ENCODE measurements around the gene NENF. TPM values are rescaled to one million over a fixed set of nuclear protein-coding genes. Genes with fewer than 3 reads are reported as not detected.

NENF gene
- total RNA-seq, 8 experiments from 2014 or later: 23.2 to 73.6 (median 33.0) TPM

DNA sequence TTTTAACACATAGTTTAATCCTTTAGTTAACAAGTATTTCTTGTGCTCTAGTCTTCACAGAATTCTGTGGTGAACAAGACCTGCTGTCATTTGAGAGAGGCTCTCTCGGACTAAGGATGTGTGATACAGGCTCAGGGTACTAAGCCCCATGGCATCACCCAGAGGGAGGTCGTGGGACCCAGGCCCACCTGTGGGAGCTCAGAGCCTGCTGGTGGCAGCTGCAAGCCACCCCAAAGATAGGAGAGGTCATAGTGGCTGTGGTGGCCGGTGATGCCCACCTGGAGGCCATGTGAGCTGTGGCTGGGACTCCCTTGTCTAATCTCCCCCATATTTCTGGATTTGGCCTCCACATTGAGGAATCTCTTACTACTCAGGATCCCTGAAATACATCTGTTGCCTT, 22.0 kb downstream of the NENF start:
- in situ Hi-C loops (cut with MboI; ENCODE audit: low pct_unique_long_range_greater_than_20kb in 2 of 9, low sequenced_read_pairs in 9 of 9, unreplicated experiment in 9 of 9): loop anchor here (10.0 to 25.0 kb wide), 6 partner anchors 370 to 767 kb away; partner anchors contain the start of gene NEK2 (in 1 of the 9)
- 0 to 100% (median 74%) methylated on average over 1 to 3 of the region's 3 CpGs; no CpG with 5 or more reads in 2 of the 10 experiments for WGBS, 10 experiments
- Histone ChIP-seq H3K4me3 (no peak overlapping the region), H3K27ac (no peak overlapping the region), H3K4me1 (replicated peaks in 1 of 2) (peaks cover 9 to 25% of the 10 kb centered on the region in 2 donors)
- no peak for ATAC-seq (replicated peaks in 6 of 8)

DNA sequence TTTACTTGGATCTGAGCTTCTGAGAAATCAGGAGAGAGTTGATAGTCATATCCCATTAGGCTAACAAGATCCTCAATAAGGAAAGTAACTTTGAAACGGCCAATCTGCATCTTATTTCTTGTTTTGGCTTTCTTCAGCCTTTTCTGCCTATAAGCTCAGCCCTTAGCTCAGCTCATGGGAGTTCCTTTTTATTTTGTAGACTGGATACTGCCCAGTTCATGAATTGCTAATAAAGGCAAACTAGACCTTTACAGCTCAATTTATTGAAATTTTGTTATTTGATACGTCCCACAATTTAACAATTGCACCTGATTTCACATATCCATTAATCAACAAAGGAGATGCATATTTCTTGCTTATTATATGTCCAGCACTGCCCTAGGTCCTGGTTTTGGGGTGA, 22.7 kb downstream of the NENF start:
- Histone ChIP-seq H3K27ac (no peak overlapping the region), H3K4me1 (replicated peaks in 1 of 2) (peaks cover 9 to 20% of the 10 kb centered on the region in 2 donors), H3K4me3 (no peak overlapping the region)
- in situ Hi-C loops (cut with MboI; ENCODE audit: low pct_unique_long_range_greater_than_20kb in 2 of 9, low sequenced_read_pairs in 9 of 9, unreplicated experiment in 9 of 9): loop anchor here (10.0 to 25.0 kb wide), 6 partner anchors 371 to 768 kb away; partner anchors contain the start of gene NEK2 (in 1 of the 9)
- 14 to 100% (median 87%) methylated on average over 1 to 2 of the region's 2 CpGs; no CpG with 5 or more reads in 2 of the 10 experiments for WGBS, 10 experiments
- ATAC-seq (replicated peaks in 6 of 8): peak in 3 of 8 experiments; percentile 14 to 55 (median 41)

DNA sequence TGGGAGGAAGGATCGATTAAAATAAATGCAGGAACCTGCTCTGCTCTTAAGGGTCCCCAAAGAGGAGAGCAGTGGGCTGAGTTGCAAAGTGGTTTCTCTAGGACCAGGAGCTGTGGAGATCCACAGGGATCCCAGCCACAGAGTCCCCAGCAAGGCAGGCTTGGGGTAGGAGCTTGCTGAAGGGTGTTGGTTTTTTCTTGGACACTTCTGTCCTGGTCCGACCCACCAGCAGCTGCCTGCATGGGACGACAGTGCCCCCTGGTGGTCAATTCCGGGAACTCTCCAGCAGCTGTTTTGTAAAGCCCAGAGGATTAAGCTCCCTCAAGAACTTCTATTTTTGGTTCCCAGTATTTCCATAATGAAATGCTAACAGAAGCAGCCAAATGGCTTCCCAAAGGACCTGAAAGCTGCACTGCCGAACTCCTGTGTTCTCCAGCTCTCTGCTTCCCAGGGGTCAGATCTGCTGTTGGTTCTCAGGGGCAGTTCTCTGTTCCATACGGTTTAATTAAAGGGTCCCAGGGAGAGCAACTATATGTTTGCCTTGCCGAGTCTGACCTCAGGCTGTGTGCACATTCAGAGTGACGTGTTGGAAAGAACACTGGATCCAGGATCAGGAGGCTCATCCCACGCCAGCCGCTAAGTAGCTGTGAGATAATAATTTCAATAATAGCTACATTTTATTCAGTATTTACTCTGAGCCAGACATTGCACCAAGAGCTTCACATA, 23.2 kb downstream of the NENF start:
- 20 to 73% (median 39%) methylated on average over 1 to 9 of the region's 10 CpGs for WGBS, 10 experiments
- Histone ChIP-seq H3K4me1 (replicated peaks in 1 of 2) (peaks cover 9 to 15% of the 10 kb centered on the region in 2 donors), H3K4me3 (no peak overlapping the region), H3K27ac (no peak overlapping the region)
- ATAC-seq (replicated peaks in 6 of 8): peak; percentile 71 to 92 (median 87)
- in situ Hi-C loops (cut with MboI; ENCODE audit: low pct_unique_long_range_greater_than_20kb in 2 of 9, low sequenced_read_pairs in 9 of 9, unreplicated experiment in 9 of 9): loop anchor here (10.0 to 25.0 kb wide), 6 partner anchors 371 to 769 kb away; partner anchors contain the start of gene NEK2 (in 1 of the 9)

DNA sequence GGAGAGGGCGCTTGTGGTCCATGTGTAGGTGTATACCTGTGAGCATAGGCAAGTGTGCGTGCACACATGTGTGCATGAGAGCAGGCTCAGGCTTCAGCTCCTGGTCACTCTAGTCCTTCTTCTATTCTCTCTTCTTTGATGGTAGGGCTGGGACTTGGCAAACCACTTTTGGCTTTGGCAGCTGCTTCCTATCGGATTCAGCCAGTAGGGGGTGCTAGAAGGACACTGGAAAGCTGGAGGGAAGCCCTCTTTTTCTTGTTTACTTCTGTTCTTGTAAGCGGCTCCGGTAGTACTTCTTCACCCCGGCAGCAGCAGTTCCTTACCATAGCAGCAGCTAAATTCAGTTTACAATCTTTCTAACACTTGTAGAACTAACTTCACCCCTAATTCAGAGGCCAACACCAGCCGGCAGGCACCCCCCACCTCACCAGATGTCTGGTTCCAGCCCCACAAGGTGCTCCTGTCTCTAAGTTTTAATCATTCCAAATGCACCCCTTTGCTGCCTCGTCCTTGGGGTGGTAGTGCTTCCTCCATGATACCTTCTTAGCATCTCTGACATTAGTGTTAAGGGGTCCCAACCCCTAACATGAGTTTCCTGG, 25.1 kb downstream of the NENF start:
- Histone ChIP-seq H3K4me1 (replicated peaks in 1 of 2) (peaks cover 3 to 17% of the 10 kb centered on the region in 2 donors), H3K4me3 (no peak overlapping the region), H3K27ac (no peak overlapping the region)
- ATAC-seq (replicated peaks in 6 of 8): no peak
- in situ Hi-C loops (cut with MboI; ENCODE audit: low pct_unique_long_range_greater_than_20kb in 2 of 9, low sequenced_read_pairs in 9 of 9, unreplicated experiment in 9 of 9): loop anchor here (10.0 to 25.0 kb wide), 6 partner anchors 373 to 771 kb away; partner anchors contain the start of gene NEK2 (in 1 of the 9)
- 0 to 80% (median 62%) methylated on average over 1 to 8 of the region's 8 CpGs; no CpG with 5 or more reads in 2 of the 10 experiments for WGBS, 10 experiments

DNA sequence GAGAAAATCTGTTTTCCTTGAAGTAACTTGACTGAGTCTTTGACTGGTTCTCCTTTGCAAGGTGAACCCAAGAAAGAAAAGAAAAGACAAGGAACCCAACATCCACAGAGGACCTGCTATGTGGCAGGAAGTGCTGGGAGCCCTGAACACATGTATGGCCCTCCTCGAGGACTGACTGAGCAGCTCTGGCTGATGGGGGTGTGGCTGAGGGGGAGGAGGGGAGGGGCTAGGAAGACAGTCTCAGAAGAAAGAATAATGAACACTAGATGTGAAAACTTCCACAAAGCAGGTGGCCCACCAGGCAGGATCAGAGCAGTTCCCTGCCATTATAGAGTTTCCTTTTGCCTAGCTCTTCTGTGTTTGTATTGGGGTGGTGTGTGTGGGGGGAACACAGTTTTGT, 26.1 kb downstream of the NENF start:
- in situ Hi-C loops (cut with MboI; ENCODE audit: low pct_unique_long_range_greater_than_20kb in 2 of 9, low sequenced_read_pairs in 9 of 9, unreplicated experiment in 9 of 9): loop anchor here (10.0 to 25.0 kb wide), 6 partner anchors 374 to 772 kb away; partner anchors contain the start of gene NEK2 (in 1 of the 9)
- H3K27ac ChIP-seq: no peak overlapping the region
- WGBS, 10 experiments: 20% methylated on average over 1 of the region's 1 CpG; no CpG with 5 or more reads in 9 of the 10 experiments
- peaks cover 8 to 19% of the 10 kb centered on the region in 2 donors for H3K4me1 ChIP-seq (replicated peaks in 1 of 2)
- no peak for ATAC-seq (replicated peaks in 6 of 8)
- no peak overlapping the region for H3K4me3 ChIP-seq

DNA sequence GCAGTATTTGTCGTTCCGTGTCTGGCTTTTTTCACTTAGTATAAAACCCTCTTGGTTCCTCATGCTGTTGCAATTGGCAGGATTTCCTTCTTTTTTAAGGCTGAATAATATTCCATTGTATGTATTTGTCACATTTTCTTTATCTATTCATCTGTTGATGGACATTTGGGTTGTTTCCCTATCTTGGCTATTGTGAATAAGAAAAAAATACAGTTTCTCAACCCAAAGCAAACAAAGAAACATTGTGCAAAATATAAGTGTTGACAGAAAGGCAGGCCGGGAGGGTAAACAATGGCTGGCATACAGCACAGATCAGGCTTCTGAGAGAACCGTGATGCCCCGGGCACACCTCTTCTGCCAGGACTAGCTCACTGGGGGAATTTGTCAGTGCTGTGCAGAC, 26.9 kb downstream of the NENF start:
- Histone ChIP-seq H3K4me1 (replicated peaks in 1 of 2) (peaks cover 15 to 25% of the 10 kb centered on the region in 2 donors), H3K27ac (no peak overlapping the region), H3K4me3 (no peak overlapping the region)
- in situ Hi-C loops (cut with MboI; ENCODE audit: low pct_unique_long_range_greater_than_20kb in 2 of 9, low sequenced_read_pairs in 9 of 9, unreplicated experiment in 9 of 9): loop anchor here (10.0 to 25.0 kb wide), 6 partner anchors 375 to 772 kb away; partner anchors contain the start of gene NEK2 (in 1 of the 9)
- 13 to 92% (median 75%) methylated on average over 1 to 5 of the region's 5 CpGs for WGBS, 10 experiments
- ATAC-seq (replicated peaks in 6 of 8): no peak

DNA sequence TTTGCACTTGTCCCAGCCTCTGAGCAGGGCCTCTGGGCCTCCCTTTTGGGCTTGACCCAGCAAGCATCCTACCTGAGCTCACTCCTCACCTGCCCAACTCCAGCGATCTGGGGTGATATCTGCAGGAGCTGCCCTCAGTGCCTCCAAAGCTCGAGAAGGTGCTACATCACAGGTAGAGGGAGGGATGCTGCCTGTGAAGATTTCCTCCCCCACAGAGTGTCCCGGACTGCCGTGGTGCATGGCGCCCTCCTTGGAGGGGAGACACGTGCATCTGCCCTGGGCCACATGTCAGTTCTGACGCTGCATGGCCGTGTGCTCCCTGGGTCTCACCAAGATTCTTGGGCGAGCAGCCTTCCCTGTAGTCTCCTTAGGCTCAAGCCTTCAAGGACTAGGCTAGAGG, 27.7 kb downstream of the NENF start:
- WGBS, 10 experiments: 48 to 96% (median 89%) methylated on average over 2 to 9 of the region's 9 CpGs; no CpG with 5 or more reads in 4 of the 10 experiments
- no peak overlapping the region for H3K4me3 ChIP-seq
- ATAC-seq (replicated peaks in 6 of 8): no peak
- H3K4me1 ChIP-seq (replicated peaks in 1 of 2): peaks cover 15 to 26% of the 10 kb centered on the region in 2 donors
- in situ Hi-C loops (cut with MboI; ENCODE audit: low pct_unique_long_range_greater_than_20kb in 2 of 9, low sequenced_read_pairs in 9 of 9, unreplicated experiment in 9 of 9): loop anchor here in 2 of 9 experiments (25.0 kb wide), 2 partner anchors 527 to 773 kb away; partner anchors contain the start of gene NEK2 (in 1 of the 2)
- no peak overlapping the region for H3K27ac ChIP-seq

DNA sequence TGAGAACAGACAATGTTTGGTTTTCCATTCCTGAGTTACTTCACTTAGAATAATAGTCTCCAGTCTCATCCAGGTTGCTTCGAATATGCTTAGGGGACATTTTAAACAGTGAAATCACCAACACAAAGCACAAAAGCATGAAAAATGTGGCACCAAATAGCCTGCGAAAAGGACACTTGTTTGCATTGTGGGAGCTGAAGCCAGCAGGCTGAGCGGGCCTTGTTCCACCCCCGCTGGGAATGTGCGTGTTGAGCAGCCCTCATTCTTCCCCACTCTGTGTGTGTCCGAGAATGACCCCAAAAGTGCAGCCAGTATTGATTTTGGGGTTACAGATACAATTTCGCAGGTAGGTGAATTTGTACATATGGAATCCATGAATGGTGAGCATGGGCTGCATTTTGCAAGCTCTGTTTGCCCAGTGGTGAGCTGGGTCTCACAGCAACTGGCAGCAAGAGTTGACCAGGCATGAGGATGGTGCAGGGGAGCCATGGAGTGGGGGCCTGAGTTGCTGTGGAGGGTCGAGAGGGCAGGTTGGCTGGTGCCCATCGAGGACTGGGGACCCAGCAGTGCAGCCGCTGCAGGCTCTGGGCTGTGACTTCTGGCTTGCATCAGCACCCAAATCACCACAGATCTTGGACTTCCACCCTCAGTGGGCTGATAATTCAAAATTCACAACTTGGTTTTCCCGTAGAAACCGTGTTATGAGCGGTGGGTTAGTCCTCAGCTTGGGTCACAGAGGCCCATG, 29.4 kb downstream of the NENF start:
- in situ Hi-C loops (cut with MboI; ENCODE audit: low pct_unique_long_range_greater_than_20kb in 2 of 9, low sequenced_read_pairs in 9 of 9, unreplicated experiment in 9 of 9): loop anchor here in 2 of 9 experiments (25.0 kb wide), 2 partner anchors 525 to 775 kb away; partner anchors contain the start of gene NEK2 (in 1 of the 2)
- Histone ChIP-seq H3K4me3 (no peak overlapping the region), H3K4me1 (replicated peaks in 1 of 2) (peaks cover 15 to 24% of the 10 kb centered on the region in 2 donors), H3K27ac (no peak overlapping the region)
- ATAC-seq (replicated peaks in 6 of 8): peak in 3 of 8 experiments; percentile 18 to 67 (median 42)
- WGBS, 10 experiments: 0 to 80% (median 68%) methylated on average over 1 to 9 of the region's 13 CpGs; no CpG with 5 or more reads in 1 of the 10 experiments

DNA sequence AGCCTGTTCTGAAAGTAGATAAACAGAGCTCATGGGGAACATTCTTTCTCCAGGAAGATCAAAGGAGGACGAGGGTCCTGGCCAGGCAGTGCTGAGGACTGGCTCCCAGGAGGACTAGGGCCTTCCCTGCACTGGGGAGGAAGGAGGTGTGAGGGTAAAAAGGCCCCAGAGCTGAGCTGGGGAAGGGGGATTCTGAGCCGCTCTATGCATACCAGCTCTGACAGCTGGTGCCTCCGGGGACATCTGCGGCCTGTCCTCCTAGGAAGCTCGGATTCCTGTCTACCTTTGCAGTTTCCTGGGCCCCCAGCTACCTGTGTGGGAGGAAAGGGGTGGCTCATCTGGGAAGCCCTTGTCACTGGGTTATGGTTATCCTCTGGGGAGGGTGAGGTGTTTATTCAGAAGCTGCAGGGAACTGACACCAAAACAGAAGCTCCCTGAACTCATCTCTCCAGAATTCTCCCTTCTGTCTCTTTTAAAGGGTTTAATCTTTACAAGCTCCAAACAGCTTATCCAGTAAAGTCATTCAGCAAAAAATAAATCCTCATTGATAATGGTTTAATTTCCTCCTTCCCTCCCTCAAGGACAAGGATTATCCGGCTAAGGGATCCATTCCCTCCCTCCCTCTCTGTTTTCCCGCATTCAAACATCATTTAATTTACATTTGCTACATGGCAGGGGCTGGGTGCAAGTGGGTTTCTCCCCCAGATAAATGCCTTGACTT, 31.0 kb downstream of the NENF start:
- WGBS, 10 experiments: 62 to 100% (median 69%) methylated on average over 1 to 7 of the region's 7 CpGs; no CpG with 5 or more reads in 2 of the 10 experiments

DNA sequence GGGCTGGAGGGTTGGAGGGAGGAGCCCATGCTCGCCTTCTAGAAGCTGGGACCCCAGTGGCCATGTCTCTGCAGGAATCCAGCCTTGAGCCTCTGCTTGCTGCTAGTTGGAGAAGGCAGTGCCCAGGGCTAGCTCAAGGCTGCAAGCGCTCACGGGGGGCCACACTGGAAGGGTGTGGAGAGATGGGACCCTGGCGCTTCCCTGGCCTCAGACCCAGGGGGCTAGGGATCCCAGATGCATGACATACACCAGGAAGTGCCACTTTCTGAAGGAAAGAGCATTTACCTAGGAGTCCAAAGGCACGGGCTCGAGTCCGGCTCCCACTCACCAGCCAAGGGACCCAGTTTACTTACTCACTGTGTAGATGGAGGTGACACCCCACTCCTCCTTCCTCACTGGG, 32.6 kb downstream of the NENF start:
- in situ Hi-C loops (cut with MboI; ENCODE audit: low pct_unique_long_range_greater_than_20kb in 2 of 9, low sequenced_read_pairs in 9 of 9, unreplicated experiment in 9 of 9): loop anchor here in 2 of 9 experiments (25.0 kb wide), 2 partner anchors 522 to 778 kb away; partner anchors contain the start of gene NEK2 (in 1 of the 2)
- Histone ChIP-seq H3K4me1 (replicated peaks in 1 of 2) (peaks cover 15 to 24% of the 10 kb centered on the region in 2 donors), H3K27ac (no peak overlapping the region), H3K4me3 (no peak overlapping the region)
- ATAC-seq (replicated peaks in 6 of 8): no peak
- 96 to 100% (median 98%) methylated on average over 2 to 5 of the region's 7 CpGs; no CpG with 5 or more reads in 6 of the 10 experiments for WGBS, 10 experiments

More for the DNA sequence above, 31.0 kb downstream of the NENF start:
- in situ Hi-C loops (cut with MboI; ENCODE audit: low pct_unique_long_range_greater_than_20kb in 2 of 9, low sequenced_read_pairs in 9 of 9, unreplicated experiment in 9 of 9): loop anchor here in 2 of 9 experiments (25.0 kb wide), 2 partner anchors 524 to 776 kb away; partner anchors contain the start of gene NEK2 (in 1 of the 2)
- H3K27ac ChIP-seq: no peak overlapping the region
- ATAC-seq (replicated peaks in 6 of 8): peak in 3 of 8 experiments; percentile 28 to 48 (median 46)
- peaks cover 15 to 24% of the 10 kb centered on the region in 2 donors for H3K4me1 ChIP-seq (replicated peaks in 1 of 2)
- H3K4me3 ChIP-seq: no peak overlapping the region

DNA sequence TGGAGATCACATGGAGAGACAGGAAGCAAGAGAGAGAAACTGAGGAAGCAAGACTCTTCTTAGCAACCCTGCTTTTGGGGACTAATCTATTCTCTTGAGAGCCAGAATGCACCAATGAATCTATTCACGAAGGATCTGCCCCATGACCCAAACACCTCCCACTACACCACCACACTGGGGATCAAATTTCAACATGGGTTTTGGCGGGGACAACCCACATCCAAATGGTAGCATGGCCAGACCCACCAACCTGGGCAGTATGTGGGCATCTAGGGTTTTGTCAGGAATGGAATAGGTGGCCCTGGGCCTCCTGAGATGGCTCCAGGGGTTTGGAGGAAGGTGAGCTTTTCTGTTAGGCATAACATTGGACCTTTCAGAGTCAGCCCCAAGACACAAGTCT, 33.7 kb downstream of the NENF start:
- in situ Hi-C loops (cut with MboI; ENCODE audit: low pct_unique_long_range_greater_than_20kb in 2 of 9, low sequenced_read_pairs in 9 of 9, unreplicated experiment in 9 of 9): loop anchor here in 2 of 9 experiments (25.0 kb wide), 2 partner anchors 521 to 779 kb away; partner anchors contain the start of gene NEK2 (in 1 of the 2)

More for the DNA sequence above, 33.7 kb downstream of the NENF start:
- Histone ChIP-seq H3K4me1 (replicated peaks in 1 of 2) (peaks cover 15 to 22% of the 10 kb centered on the region in 2 donors), H3K27ac (no peak overlapping the region), H3K4me3 (no peak overlapping the region)
- no peak for ATAC-seq (replicated peaks in 6 of 8)
- 60 to 83% (median 67%) methylated on average over 1 to 2 of the region's 2 CpGs; no CpG with 5 or more reads in 5 of the 10 experiments for WGBS, 10 experiments
